HCT116 (cell line): ENCODE measurements around the gene SH3D19. TPM values are rescaled to one million over a fixed set of nuclear protein-coding genes. Genes with fewer than 3 reads are reported as not detected.

Experiments used
- ATAC-seq: fragments of 200-7000 bp; cut with Tn5 transposase; 2 replicates; pipeline ENCODE4 v1.9.1; 2020; ENCODE audit warnings: mild to moderate bottlenecking, moderate library complexity
- BruUV-seq: library from RNA; stranded (reverse); fragments of 400-500 nt; replicated peaks from 2 replicates; lab custom pipeline; 2021; lab: Mats Ljungman, UMichigan
- CTCF ChIA-PET: fragments of 300-600 bp; sonication (Branson Sonifier 250); formaldehyde crosslinking; loops from one replicate; lab custom pipeline; 2021; ENCODE audit warnings: antibody characterized with exemption; lab: Charles Lee
- POLR2A ChIA-PET: fragments of 300-600, 350-600 bp; sonication (Branson Sonifier 250); formaldehyde crosslinking; loops from one replicate; lab custom pipeline; 2021; ENCODE audit warnings: antibody characterized with exemption; lab: Charles Lee
- RAD21 ChIA-PET, 2 experiments: fragments of 300-600 bp; sonication (Branson Sonifier 250); formaldehyde crosslinking; loops; one replicate each; lab custom pipeline; 2023; ENCODE audit warnings: low total read pairs in 2 of 2; ENCODE audit not compliant: uncharacterized antibody in 2 of 2, unreplicated experiment in 2 of 2, low non-redundant PET in 1 of 2; lab: Charles Lee
- DNase-seq: peaks from one replicate; pipeline ENCODE4 v3.0.0-alpha.2; 2010; ENCODE audit warnings: low read depth, low spot score
- H2AFZ ChIP-seq: fragments of 200-600 bp; shearing (Covaris generic), sonication (generic); 2 replicates; pipeline ENCODE4 v1.6.1; 2017; ENCODE audit warnings: low read depth, mixed run types, mixed read lengths, antibody characterized with exemption, low read length; ENCODE audit not compliant: poor library complexity, severe bottlenecking
- H3K27ac ChIP-seq: 2 replicates; pipeline ENCODE4 v1.5.1; 2012; ENCODE audit warnings: low read depth, low read length
- H3K27me3 ChIP-seq: fragments of 200-600 bp; sonication (generic); 2 replicates; pipeline ENCODE4 v1.6.1; 2016; ENCODE audit warnings: mixed run types, low read length, mixed read lengths; ENCODE audit not compliant: insufficient read depth
- H3K36me3 ChIP-seq, 2 experiments: fragments of 200-500 bp in 1 of 2; fragments of 200-600 bp in 1 of 2; sonication (Bioruptor generic) in 1 of 2; sonication (generic) in 1 of 2; 2 replicates each; pipeline versions ENCODE4 v1.5.1 to v1.6.1; 2014 to 2016; ENCODE audit warnings: low read length in 2 of 2, inconsistent platforms in 1 of 2, mixed read lengths in 1 of 2, mixed run types in 1 of 2; ENCODE audit not compliant: insufficient read depth in 2 of 2, control insufficient read depth in 1 of 2
- H3K4me1 ChIP-seq, 2 experiments: fragments of 200-600 bp in 1 of 2; sonication (generic) in 1 of 2; 2 replicates each; pipeline versions ENCODE4 v1.5.1 to v1.6.1; 2012 to 2017; ENCODE audit warnings: low read length in 2 of 2, inconsistent platforms in 1 of 2, mild to moderate bottlenecking in 1 of 2, mixed read lengths in 1 of 2, mixed run types in 1 of 2, moderate library complexity in 1 of 2; ENCODE audit not compliant: insufficient read depth in 2 of 2, control insufficient read depth in 1 of 2
- H3K4me2 ChIP-seq: fragments of 200-600 bp; sonication (generic); 2 replicates; pipeline ENCODE4 v1.6.1; 2017; ENCODE audit warnings: mixed run types, low read length, mixed read lengths
- H3K4me3 ChIP-seq, 2 experiments: fragments of 200-600 bp in 1 of 2; sonication (generic) in 1 of 2; replicated peaks in 1 of 2; 2 replicates each; pipeline ENCODE4 v1.5.1; 2011 to 2016; ENCODE audit warnings: low read length in 2 of 2, control low read depth in 1 of 2, low read depth in 1 of 2, mild to moderate bottlenecking in 1 of 2, mixed read lengths in 1 of 2, mixed run types in 1 of 2
- H3K79me2 ChIP-seq: fragments of 200-600 bp; sonication (generic); 2 replicates; pipeline ENCODE4 v1.6.1; 2017; ENCODE audit warnings: mild to moderate bottlenecking, mixed run types, low read length, moderate library complexity, mixed read lengths; ENCODE audit not compliant: insufficient read depth
- H3K9ac ChIP-seq: fragments of 200-600 bp; sonication (generic); 2 replicates; pipeline ENCODE4 v1.6.1; 2016; ENCODE audit warnings: low read length, mixed read lengths
- H3K9me2 ChIP-seq: fragments of 200-600 bp; sonication (generic), shearing (Covaris generic); 2 replicates; pipeline ENCODE4 v1.6.1; 2017; ENCODE audit warnings: mixed run types, mild to moderate bottlenecking, moderate library complexity; ENCODE audit not compliant: insufficient read depth
- H3K9me3 ChIP-seq, 2 experiments: fragments of 200-500 bp in 1 of 2; fragments of 200-600 bp in 1 of 2; sonication (Bioruptor generic) in 1 of 2; sonication (generic) in 1 of 2; 2 replicates each; pipeline ENCODE4 v1.6.1; 2014 to 2017; ENCODE audit warnings: low read length in 2 of 2, mixed read lengths in 2 of 2, inconsistent platforms in 1 of 2, low read depth in 1 of 2, mild to moderate bottlenecking in 1 of 2, mixed run types in 1 of 2, moderate library complexity in 1 of 2; ENCODE audit not compliant: control insufficient read depth in 1 of 2, insufficient read depth in 1 of 2
- H4K20me1 ChIP-seq: fragments of 200-600 bp; sonication (generic), shearing (Covaris generic); 2 replicates; pipeline ENCODE4 v1.6.1; 2017; ENCODE audit warnings: mixed run types, mild to moderate bottlenecking, moderate library complexity; ENCODE audit not compliant: insufficient read depth
- RAD21 ChIP-seq: IDR thresholded peaks from 2 replicates; pipeline ENCODE4 v1.6.1; 2012; ENCODE audit warnings: low read depth, mild to moderate bottlenecking
- YY1 ChIP-seq: IDR thresholded peaks from 2 replicates; pipeline ENCODE4 v1.6.1; 2011; ENCODE audit warnings: low read length, low read depth, moderate library complexity, mild to moderate bottlenecking; ENCODE audit not compliant: insufficient replicate concordance; ENCODE audit errors: extremely low read depth
- ZFX ChIP-seq: fragments of 450-650 bp; IDR thresholded peaks from 2 replicates; pipeline ENCODE4 v1.6.1; 2017
- intact Hi-C: fragments of 100-400 bp; cut with micrococcal nuclease; formaldehyde crosslinking; loops from 2 replicates; pipeline ENCODE4 v1.10.0; 2022
- total RNA-seq: library from RNA; stranded (reverse); gene quantifications from one replicate; pipeline ENCODE4 v1.2.1, GENCODE V29; 2021; ENCODE audit not compliant: unreplicated experiment
- TF ChIP-seq, protein P1 (sequence below), 3 experiments: fragments of 200-600 bp in 1 of 3; sonication (generic) in 1 of 3; IDR thresholded peaks in 2 of 3; conservative IDR thresholded peaks in 1 of 3; 2 replicates each; pipeline ENCODE4 v1.5.1; 2012 to 2017; ENCODE audit warnings: low read depth in 2 of 3, low read length in 2 of 3, antibody characterized with exemption in 1 of 3, borderline replicate concordance in 1 of 3, control low read depth in 1 of 3, mild to moderate bottlenecking in 1 of 3, mixed read lengths in 1 of 3, mixed run types in 1 of 3, moderate library complexity in 1 of 3; ENCODE audit not compliant: insufficient read depth in 1 of 3

Gene SH3D19
- total RNA-seq, 1 experiment from 2014 or later = 37.5 TPM

DNA sequence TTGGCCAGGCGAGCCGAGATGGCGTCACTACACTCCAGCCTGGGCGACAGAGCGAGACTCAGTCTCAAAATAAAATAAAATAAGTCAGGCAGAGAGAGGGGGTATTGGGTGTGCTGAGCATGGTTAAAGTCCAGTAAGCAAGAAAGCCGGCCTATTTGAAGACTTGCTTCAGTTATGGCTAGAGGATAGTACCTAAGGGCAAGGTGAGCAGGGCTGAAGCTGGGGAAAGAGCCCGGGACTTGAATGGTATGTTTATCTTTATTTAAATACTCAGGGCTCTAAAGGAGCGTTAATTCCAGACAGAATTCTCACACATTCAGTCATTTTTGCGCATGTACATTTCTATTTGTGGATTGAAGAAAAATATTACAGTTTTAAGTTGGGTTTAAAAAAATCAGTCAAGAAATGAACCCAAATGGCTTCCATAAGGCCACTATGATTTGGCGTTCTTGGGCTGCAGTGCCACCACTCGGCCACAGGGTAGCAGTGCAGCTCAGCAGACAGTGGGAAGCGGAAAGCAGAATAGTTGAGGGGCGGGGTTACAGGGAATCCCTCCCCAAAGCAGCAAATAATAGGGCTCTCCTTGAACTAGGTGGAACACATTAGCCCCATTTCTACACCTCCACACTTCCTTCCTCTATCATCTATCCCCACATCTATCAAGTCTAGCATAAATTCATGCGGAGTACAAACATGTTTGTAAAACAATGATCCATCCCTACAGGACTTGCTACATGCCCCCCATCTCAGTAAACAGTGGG is 37.2 kb upstream of the SH3D19 start:
- Histone ChIP-seq H3K27me3 (no peaks in the 10 kb centered on the region), H4K20me1 (no peaks in the 10 kb centered on the region), H3K79me2 (no peaks in the 10 kb centered on the region), H3K36me3 (no peaks in the 10 kb centered on the region), H3K4me1 (peaks cover 0 to 8% of the 10 kb centered on the region in 2 experiments; a peak in 2 of 4 replicates), H3K9me3 (no peaks in the 10 kb centered on the region), H3K27ac (no peak overlapping the region), H3K4me2 (peak overlapping the region; percentile 28; the same call in 1 of the 2 replicates), H2AFZ (peak overlapping the region; percentile 97), H3K4me3 (no peak overlapping the region), H3K9ac (no peak overlapping the region), H3K9me2 (no peaks in the 10 kb centered on the region)
- intact Hi-C loops = loop anchor here (1.0 to 10.0 kb wide), 6 partner anchors 85 to 402 kb away; partner anchors contain the start of genes GATB and PRSS48
- no peak for TF ChIP-seq ZFX
- TF ChIP-seq YY1 = peak; percentile 63
- peak; percentile 98 for TF ChIP-seq RAD21
- TF ChIP-seq, protein P1, sequence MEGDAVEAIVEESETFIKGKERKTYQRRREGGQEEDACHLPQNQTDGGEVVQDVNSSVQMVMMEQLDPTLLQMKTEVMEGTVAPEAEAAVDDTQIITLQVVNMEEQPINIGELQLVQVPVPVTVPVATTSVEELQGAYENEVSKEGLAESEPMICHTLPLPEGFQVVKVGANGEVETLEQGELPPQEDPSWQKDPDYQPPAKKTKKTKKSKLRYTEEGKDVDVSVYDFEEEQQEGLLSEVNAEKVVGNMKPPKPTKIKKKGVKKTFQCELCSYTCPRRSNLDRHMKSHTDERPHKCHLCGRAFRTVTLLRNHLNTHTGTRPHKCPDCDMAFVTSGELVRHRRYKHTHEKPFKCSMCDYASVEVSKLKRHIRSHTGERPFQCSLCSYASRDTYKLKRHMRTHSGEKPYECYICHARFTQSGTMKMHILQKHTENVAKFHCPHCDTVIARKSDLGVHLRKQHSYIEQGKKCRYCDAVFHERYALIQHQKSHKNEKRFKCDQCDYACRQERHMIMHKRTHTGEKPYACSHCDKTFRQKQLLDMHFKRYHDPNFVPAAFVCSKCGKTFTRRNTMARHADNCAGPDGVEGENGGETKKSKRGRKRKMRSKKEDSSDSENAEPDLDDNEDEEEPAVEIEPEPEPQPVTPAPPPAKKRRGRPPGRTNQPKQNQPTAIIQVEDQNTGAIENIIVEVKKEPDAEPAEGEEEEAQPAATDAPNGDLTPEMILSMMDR (IDR thresholded peaks at IDR 0.05 in 2 of 3, conservative IDR thresholded peaks at IDR 0.05 in 1 of 3; ENCODE audit: borderline replicate concordance in 1 of 3, insufficient read depth in 1 of 3, low read depth in 2 of 3, low read length in 2 of 3) = peak; percentile 92 to 99 (median 98)
- RAD21 ChIA-PET = interaction anchor here (0.6 to 1.3 kb wide), 3 partner anchors 83 to 250 kb away, joined by 3 to 4 read pairs (median 3); partner anchors contain the start of gene PRSS48 (in 1 of the 2)
- DNase-seq (peak; percentile 76), ATAC-seq (peak; percentile 99)
- POLR2A ChIA-PET = interaction anchor here (0.6 kb wide), 1 partner anchor 182 kb away, joined by 3 read pairs; no protein-coding TSS in a partner anchor
- CTCF ChIA-PET = interaction anchor here (0.6 to 1.8 kb wide), 6 partner anchors 49 to 250 kb away, joined by 3 to 12 read pairs (median 4); partner anchors contain the start of gene PRSS48
- no TSS peak for BruUV-seq
